Colonic mucosa (tissue), 4 donors: ENCODE data around the gene PRSS33. TPM values are rescaled to one million over a fixed set of nuclear protein-coding genes. Genes with fewer than 3 reads are reported as not detected.
A peak's percentile ranks its signal among the peaks of the same experiment; 100 is the strongest.

Experiments used
- DNase-seq: peaks from one replicate; pipeline ENCODE4 v3.0.0-alpha.2; 2020
- H3K27ac ChIP-seq: fragments of 200-600 bp; one replicate; pipeline ENCODE4 v1.8.0; 2021
- H3K27me3 ChIP-seq: fragments of 200-600 bp; one replicate; pipeline ENCODE4 v1.8.0; 2021
- H3K36me3 ChIP-seq: fragments of 200-600 bp; one replicate; pipeline ENCODE4 v1.8.0; 2021
- H3K4me1 ChIP-seq: fragments of 200-600 bp; one replicate; pipeline ENCODE4 v1.8.0; 2021; ENCODE audit warnings: mild to moderate bottlenecking
- H3K4me3 ChIP-seq: fragments of 200-600 bp; one replicate; pipeline ENCODE4 v1.8.0; 2021
- H3K9ac ChIP-seq, 2 donors: one replicate each; pipeline ENCODE4 v1.7.0; 2013; ENCODE audit warnings: control low read depth in 2 of 2, low read depth in 2 of 2, low read length in 2 of 2
- H3K9me3 ChIP-seq: fragments of 200-600 bp; one replicate; pipeline ENCODE4 v1.8.0; 2021
- CTCF ChIP-seq: fragments of 200-600 bp; IDR thresholded peaks from one replicate; pipeline ENCODE4 v1.8.0; 2022; ENCODE audit warnings: antibody characterized with exemption, mild to moderate bottlenecking
- intact Hi-C: fragments of 100-400 bp; cut with DNase I; formaldehyde crosslinking; loops from one replicate; pipeline ENCODE4 v1.14.1; 2022
- total RNA-seq, 2 donors: library from RNA; stranded (reverse); fragmentation: NEBNext Ultra II Directional in 1 of 2; extraction: Animal tissue kit (Norgen Biotek cat#: 25700) in 1 of 2; gene quantifications; one replicate each; pipeline ENCODE4 v1.2.1, GENCODE V29; 2021
- donor health status: healthy.
- donor health status: DM: no; HTN: no; CAD: no.
- donor health status: DM: no; HTN: no; CAD: no.

The PRSS33 gene
- total RNA-seq, 2 donors from 2014 or later = not detected

GRCh38 chr16:2777231-2777902 is 10.0 kb downstream of the PRSS33 start, which contains the start of gene ELOB:
ELOB (minus strand) TSS chr16:2777280; CDS start chr16:2777239, 41 bp downstream.
- intact Hi-C loops = no loop called here
- Histone ChIP-seq H3K27me3 (no peaks in the 10 kb centered on the region), H3K4me3 (peak within 1 kb of the TSS; percentile 86), H3K36me3 (peaks cover 3% of the 10 kb centered on the region), H3K27ac (peak within 1 kb of the TSS; percentile 96), H3K9ac (peak within 1 kb of the TSS; percentile 100), H3K4me1 (peaks cover 6% of the 10 kb centered on the region), H3K9me3 (no peaks in the 10 kb centered on the region)
- DNase-seq = peak; percentile 89
- no peak for TF ChIP-seq CTCF

GRCh38 chr16:2776500-2777139 is 10.7 kb downstream of the PRSS33 start:
- no peak for TF ChIP-seq CTCF
- Histone ChIP-seq H3K27me3 (no peaks in the 10 kb centered on the region), H3K27ac (peak overlapping the region; percentile 62), H3K36me3 (peaks cover 3% of the 10 kb centered on the region), H3K4me3 (peak overlapping the region; percentile 86), H3K9ac (peak overlapping the region; percentile 87 to 96), H3K9me3 (no peaks in the 10 kb centered on the region), H3K4me1 (peaks cover 6% of the 10 kb centered on the region)
- intact Hi-C loops = no loop called here
- DNase-seq = no peak

DNA sequence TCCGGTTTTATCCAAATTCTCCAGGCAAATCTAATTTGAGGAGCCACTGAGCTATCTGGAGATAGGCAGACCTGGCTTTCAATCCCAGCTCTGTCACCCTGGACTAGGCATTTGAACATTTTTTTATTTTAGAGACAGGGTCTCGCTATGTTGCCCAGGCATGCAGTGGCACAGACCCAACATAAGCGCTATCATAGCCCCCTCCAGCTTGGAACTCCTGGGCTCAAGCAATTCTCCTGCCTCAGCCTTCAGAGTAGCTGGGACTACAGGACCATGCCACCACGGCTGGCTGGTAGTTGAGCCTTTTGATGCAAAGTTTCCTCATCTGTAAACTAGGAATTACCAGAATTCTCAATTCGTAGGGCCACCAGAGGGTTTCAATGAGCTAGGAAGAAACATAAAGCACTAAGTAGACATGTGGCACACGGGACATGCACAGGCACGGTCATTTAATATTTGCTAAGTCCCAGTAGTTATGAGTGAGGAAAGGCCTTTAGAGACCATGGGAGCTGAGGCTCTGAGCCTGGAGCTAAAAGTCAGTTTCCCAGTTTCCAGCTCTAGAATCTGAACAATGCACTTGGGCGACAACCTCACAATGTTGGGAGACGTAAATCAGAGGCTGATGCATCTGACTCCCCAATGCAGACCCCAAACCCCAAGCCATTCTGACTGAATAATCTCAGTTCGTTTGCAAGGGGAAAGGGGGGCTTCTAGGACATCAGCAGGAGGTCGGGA is 11.4 kb downstream of the PRSS33 start:
- no peak for TF ChIP-seq CTCF
- Histone ChIP-seq H3K36me3 (peaks cover 4% of the 10 kb centered on the region), H3K4me1 (peaks cover 6% of the 10 kb centered on the region), H3K27ac (no peak overlapping the region), H3K9me3 (no peaks in the 10 kb centered on the region), H3K4me3 (peak overlapping the region; percentile 86), H3K27me3 (no peaks in the 10 kb centered on the region), H3K9ac (peak overlapping the region; percentile 87 to 96)
- no peak for DNase-seq
- intact Hi-C loops = no loop called here

GRCh38 chr16:2775131-2775716 is 12.1 kb downstream of the PRSS33 start:
- intact Hi-C loops = no loop called here
- no peak overlapping the region for H3K27ac ChIP-seq
- no peak overlapping the region for H3K4me3 ChIP-seq
- H3K9ac ChIP-seq = no peak overlapping the region
- no peaks in the 10 kb centered on the region for H3K27me3 ChIP-seq
- peaks cover 11% of the 10 kb centered on the region for H3K36me3 ChIP-seq
- no peak for DNase-seq
- TF ChIP-seq CTCF = no peak
- H3K9me3 ChIP-seq = no peaks in the 10 kb centered on the region
- H3K4me1 ChIP-seq = peaks cover 13% of the 10 kb centered on the region

DNA sequence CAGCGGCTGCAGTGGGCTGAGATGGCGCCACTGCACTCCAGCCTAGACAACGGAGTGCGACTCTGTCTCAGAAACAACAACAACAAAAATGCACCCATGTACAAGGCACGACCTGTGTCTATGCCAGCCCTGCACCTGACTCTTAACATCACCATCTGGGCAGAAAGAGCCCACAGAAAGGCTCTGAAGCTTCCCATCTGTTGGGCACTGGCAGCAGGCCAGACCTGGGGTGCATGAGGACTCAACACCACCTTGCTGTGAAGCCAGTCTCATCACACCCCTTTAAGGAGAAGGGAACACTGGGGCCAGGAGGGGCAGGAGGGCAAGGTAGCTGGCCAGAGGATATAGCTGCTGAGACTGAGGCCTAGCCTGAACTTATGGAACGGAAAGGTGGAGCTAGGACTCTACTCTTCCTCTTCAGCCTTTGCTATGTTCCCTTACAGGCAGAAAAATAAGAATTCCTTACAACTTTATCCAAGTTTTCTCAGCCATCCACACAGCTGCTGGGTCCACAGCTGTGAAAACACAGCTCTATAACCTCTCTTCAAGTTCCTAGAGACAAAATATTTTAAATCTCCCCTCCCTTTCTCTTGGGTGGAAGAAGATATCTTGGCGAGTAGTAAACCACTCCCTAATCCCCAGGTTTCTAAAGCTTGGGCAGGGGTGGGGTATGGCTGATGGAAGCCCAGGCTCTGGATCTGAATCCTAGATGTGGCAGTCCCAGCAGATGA is 13.0 kb downstream of the PRSS33 start:
- no peak for DNase-seq
- Histone ChIP-seq H3K27ac (no peak overlapping the region), H3K36me3 (peaks cover 18% of the 10 kb centered on the region), H3K27me3 (no peaks in the 10 kb centered on the region), H3K4me1 (peaks cover 19% of the 10 kb centered on the region), H3K9ac (no peak overlapping the region), H3K9me3 (no peaks in the 10 kb centered on the region), H3K4me3 (no peak overlapping the region)
- no peak for TF ChIP-seq CTCF
- intact Hi-C loops = no loop called here
